Activated CD4-positive, alpha-beta memory T cell treated with anti-CD3 and anti-CD28 coated beads for 36 hours (primary cell): ENCODE results near the gene KIF26B. TPM values are rescaled to one million over a fixed set of nuclear protein-coding genes. Genes with fewer than 3 reads are reported as not detected.
"Not testable (repeated sequence)": the region's sequence is repeated elsewhere in the genome, so short reads cannot be mapped to it uniquely, and the experiment has no call there.

Source experiments
- CTCF ChIA-PET: fragments of 350-600 bp; sonication (Branson Sonifier 250); formaldehyde crosslinking; loops from one replicate; lab custom pipeline; 2021; ENCODE audit warnings: antibody characterized with exemption, inconsistent platforms; lab: Charles Lee
- POLR2A ChIA-PET: fragments of 350-600 bp; sonication (Branson Sonifier 250); formaldehyde crosslinking; loops from one replicate; lab custom pipeline; 2021; ENCODE audit warnings: antibody characterized with exemption; lab: Charles Lee
- DNase-seq: peaks from one replicate; pipeline ENCODE4 v3.0.0-alpha.2; 2020
- H3K27ac Mint-ChIP-seq: one replicate; pipeline ENCODE4 v1.8.0; 2021; ENCODE audit warnings: mixed read lengths
- H3K27me3 Mint-ChIP-seq: one replicate; pipeline ENCODE4 v1.8.0; 2021; ENCODE audit warnings: mixed read lengths
- H3K36me3 Mint-ChIP-seq: one replicate; pipeline ENCODE4 v1.8.0; 2021; ENCODE audit warnings: mixed read lengths
- H3K4me1 Mint-ChIP-seq: one replicate; pipeline ENCODE4 v1.8.0; 2021; ENCODE audit warnings: low read depth, mixed read lengths
- H3K4me3 Mint-ChIP-seq: one replicate; pipeline ENCODE4 v1.8.0; 2021; ENCODE audit warnings: mild to moderate bottlenecking, mixed read lengths
- H3K9me3 Mint-ChIP-seq: one replicate; pipeline ENCODE4 v1.8.0; 2021; ENCODE audit warnings: mixed read lengths
- intact Hi-C: fragments of 100-400 bp; cut with micrococcal nuclease; formaldehyde crosslinking; loops from one replicate; pipeline ENCODE4 v1.15.1; 2023
- total RNA-seq, 2 experiments: library from RNA; stranded (reverse); gene quantifications; one replicate each; pipeline ENCODE4 v1.2.3, GENCODE V29; 2021

KIF26B gene
- total RNA-seq, 2 experiments from 2014 or later = not detected

GRCh38 chr1:245341743-245342142 lies 187.0 kb downstream of the KIF26B start:
- intact Hi-C loops = no loop called here

GRCh38 chr1:245345191-245345884 lies 190.6 kb downstream of the KIF26B start:
- POLR2A ChIA-PET = no interaction called here
- H3K9me3 Mint-ChIP-seq = no peaks in the 10 kb centered on the region
- no peaks in the 10 kb centered on the region for H3K36me3 Mint-ChIP-seq
- H3K4me1 Mint-ChIP-seq = no peaks in the 10 kb centered on the region
- intact Hi-C loops = no loop called here
- H3K27ac Mint-ChIP-seq = no peak overlapping the region
- no peak overlapping the region for H3K4me3 Mint-ChIP-seq
- peaks cover 3% of the 10 kb centered on the region for H3K27me3 Mint-ChIP-seq
- DNase-seq = no peak
- CTCF ChIA-PET = no interaction called here

More at GRCh38 chr1:245341743-245342142, 187.0 kb downstream of the KIF26B start:
- ChIA-PET POLR2A (no interaction called here), CTCF (no interaction called here)
- no peak overlapping the region for H3K27ac Mint-ChIP-seq
- peaks cover 3% of the 10 kb centered on the region for H3K4me1 Mint-ChIP-seq
- H3K27me3 Mint-ChIP-seq = peaks cover 3% of the 10 kb centered on the region
- no peaks in the 10 kb centered on the region for H3K36me3 Mint-ChIP-seq
- no peak for DNase-seq
- no peak overlapping the region for H3K4me3 Mint-ChIP-seq
- H3K9me3 Mint-ChIP-seq = no peaks in the 10 kb centered on the region

GRCh38 chr1:245348626-245349025 lies 193.8 kb downstream of the KIF26B start:
- intact Hi-C loops = no loop called here
- peaks cover 6% of the 10 kb centered on the region for H3K27me3 Mint-ChIP-seq
- H3K36me3 Mint-ChIP-seq = no peaks in the 10 kb centered on the region
- ChIA-PET CTCF (no interaction called here), POLR2A (no interaction called here)
- no peaks in the 10 kb centered on the region for H3K9me3 Mint-ChIP-seq
- H3K27ac Mint-ChIP-seq = no peak overlapping the region
- no peaks in the 10 kb centered on the region for H3K4me1 Mint-ChIP-seq
- DNase-seq = no peak
- H3K4me3 Mint-ChIP-seq = no peak overlapping the region

- H3K36me3 Mint-ChIP-seq = no peaks in the 10 kb centered on the region
- peaks cover 4% of the 10 kb centered on the region for H3K27me3 Mint-ChIP-seq
- ChIA-PET POLR2A (no interaction called here), CTCF (no interaction called here)
- no peaks in the 10 kb centered on the region for H3K9me3 Mint-ChIP-seq
- no peak overlapping the region for H3K27ac Mint-ChIP-seq
- intact Hi-C loops = no loop called here
- no peak for DNase-seq
- H3K4me1 Mint-ChIP-seq = no peaks in the 10 kb centered on the region
- H3K4me3 Mint-ChIP-seq = no peak overlapping the region
Observed at GRCh38 chr1:245353411-245353810, 198.6 kb downstream of the KIF26B start.

GRCh38 chr1:245353915-245354775 lies 199.4 kb downstream of the KIF26B start:
- no peak overlapping the region for H3K4me3 Mint-ChIP-seq
- no peak overlapping the region for H3K27ac Mint-ChIP-seq
- CTCF ChIA-PET = no interaction called here
- no peaks in the 10 kb centered on the region for H3K36me3 Mint-ChIP-seq
- peaks cover 4% of the 10 kb centered on the region for H3K27me3 Mint-ChIP-seq
- no peak for DNase-seq
- intact Hi-C loops = no loop called here
- H3K9me3 Mint-ChIP-seq = no peaks in the 10 kb centered on the region
- no peaks in the 10 kb centered on the region for H3K4me1 Mint-ChIP-seq
- POLR2A ChIA-PET = no interaction called here

GRCh38 chr1:245355851-245356630 lies 201.3 kb downstream of the KIF26B start:
- intact Hi-C loops, H3K36me3 Mint-ChIP-seq, H3K9me3 Mint-ChIP-seq, H3K27me3 Mint-ChIP-seq, H3K4me3 Mint-ChIP-seq, CTCF ChIA-PET, H3K27ac Mint-ChIP-seq, POLR2A ChIA-PET, H3K4me1 Mint-ChIP-seq, DNase-seq: not testable (repeated sequence)

GRCh38 chr1:245356891-245357585 lies 202.3 kb downstream of the KIF26B start:
- POLR2A ChIA-PET = no interaction called here
- intact Hi-C loops = no loop called here
- peaks cover 2% of the 10 kb centered on the region for H3K27me3 Mint-ChIP-seq
- no peaks in the 10 kb centered on the region for H3K36me3 Mint-ChIP-seq
- no peak for DNase-seq
- H3K4me1 Mint-ChIP-seq = no peaks in the 10 kb centered on the region
- no peak overlapping the region for H3K4me3 Mint-ChIP-seq
- H3K9me3 Mint-ChIP-seq = no peaks in the 10 kb centered on the region
- CTCF ChIA-PET = no interaction called here
- H3K27ac Mint-ChIP-seq = no peak overlapping the region

- intact Hi-C loops, H3K9me3 Mint-ChIP-seq, H3K27ac Mint-ChIP-seq, DNase-seq, H3K27me3 Mint-ChIP-seq, H3K4me3 Mint-ChIP-seq, H3K4me1 Mint-ChIP-seq, POLR2A ChIA-PET, H3K36me3 Mint-ChIP-seq: not testable (repeated sequence)
- CTCF ChIA-PET = interaction anchor here (0.7 kb wide), 1 partner anchor 1049 kb away, joined by 4 read pairs; no protein-coding TSS in a partner anchor
Observed at GRCh38 chr1:245359101-245359680, 204.4 kb downstream of the KIF26B start.

- H3K27me3 Mint-ChIP-seq = no peaks in the 10 kb centered on the region
- no peaks in the 10 kb centered on the region for H3K36me3 Mint-ChIP-seq
- POLR2A ChIA-PET = no interaction called here
- no peaks in the 10 kb centered on the region for H3K4me1 Mint-ChIP-seq
- no peaks in the 10 kb centered on the region for H3K9me3 Mint-ChIP-seq
- no peak overlapping the region for H3K27ac Mint-ChIP-seq
- no peak overlapping the region for H3K4me3 Mint-ChIP-seq
- intact Hi-C loops = no loop called here
- DNase-seq = no peak
- CTCF ChIA-PET = no interaction called here
Observed at GRCh38 chr1:245361065-245361464, 206.3 kb downstream of the KIF26B start.

- CTCF ChIA-PET = no interaction called here
- no peaks in the 10 kb centered on the region for H3K36me3 Mint-ChIP-seq
Observed at GRCh38 chr1:245361951-245362350, 207.2 kb downstream of the KIF26B start.

GRCh38 chr1:245363461-245364200 lies 208.8 kb downstream of the KIF26B start:
- H3K9me3 Mint-ChIP-seq = no peaks in the 10 kb centered on the region
- H3K36me3 Mint-ChIP-seq = no peaks in the 10 kb centered on the region
- H3K27ac Mint-ChIP-seq = no peak overlapping the region
- no peaks in the 10 kb centered on the region for H3K4me1 Mint-ChIP-seq
- intact Hi-C loops = no loop called here
- DNase-seq = no peak
- H3K4me3 Mint-ChIP-seq = no peak overlapping the region
- H3K27me3 Mint-ChIP-seq = no peaks in the 10 kb centered on the region
- CTCF ChIA-PET = no interaction called here
- POLR2A ChIA-PET = no interaction called here

More at GRCh38 chr1:245361951-245362350, 207.2 kb downstream of the KIF26B start:
- DNase-seq = no peak
- Mint-ChIP-seq H3K4me3 (no peak overlapping the region), H3K4me1 (no peaks in the 10 kb centered on the region), H3K9me3 (no peaks in the 10 kb centered on the region), H3K27me3 (no peaks in the 10 kb centered on the region), H3K27ac (no peak overlapping the region)
- intact Hi-C loops = no loop called here
- POLR2A ChIA-PET = interaction anchor here (0.6 kb wide), 1 partner anchor 174 kb away, joined by 3 read pairs; no protein-coding TSS in a partner anchor
